Measurements from ENCODE around the gene RNF138.
A peak's percentile ranks its signal among the peaks of the same experiment; 100 is the strongest.

Gene RNF138

GRCh38 chr18:32057624-32058165, 34.0 kb upstream of the RNF138 start:
- Histone ChIP-seq H3K4me3 (ENCODE audit: low read depth in 1 of 2, low read length in 1 of 2) (no peak overlapping the region), H3K27ac (no peak overlapping the region), H3K4me1 (ENCODE audit: control insufficient read depth in 1 of 2, insufficient read depth in 1 of 2, low read depth in 1 of 2, low read length in 1 of 2) (no peaks in the 10 kb centered on the region), H3K9me3 (no peaks in the 10 kb centered on the region), H3K36me3 (no peaks in the 10 kb centered on the region), H3K27me3 (no peaks in the 10 kb centered on the region)
- no peak for TF ChIP-seq CTCF (IDR thresholded peaks at IDR 0.05)

GRCh38 chr18:32060026-32060425, 31.6 kb upstream of the RNF138 start:
- Histone ChIP-seq H3K27me3 (no peaks in the 10 kb centered on the region), H3K36me3 (no peaks in the 10 kb centered on the region), H3K27ac (no peak overlapping the region), H3K4me3 (ENCODE audit: low read depth in 1 of 2, low read length in 1 of 2) (no peak overlapping the region), H3K9me3 (no peaks in the 10 kb centered on the region), H3K4me1 (ENCODE audit: control insufficient read depth in 1 of 2, insufficient read depth in 1 of 2, low read depth in 1 of 2, low read length in 1 of 2) (no peaks in the 10 kb centered on the region)
- TF ChIP-seq CTCF (IDR thresholded peaks at IDR 0.05) = no peak

DNA sequence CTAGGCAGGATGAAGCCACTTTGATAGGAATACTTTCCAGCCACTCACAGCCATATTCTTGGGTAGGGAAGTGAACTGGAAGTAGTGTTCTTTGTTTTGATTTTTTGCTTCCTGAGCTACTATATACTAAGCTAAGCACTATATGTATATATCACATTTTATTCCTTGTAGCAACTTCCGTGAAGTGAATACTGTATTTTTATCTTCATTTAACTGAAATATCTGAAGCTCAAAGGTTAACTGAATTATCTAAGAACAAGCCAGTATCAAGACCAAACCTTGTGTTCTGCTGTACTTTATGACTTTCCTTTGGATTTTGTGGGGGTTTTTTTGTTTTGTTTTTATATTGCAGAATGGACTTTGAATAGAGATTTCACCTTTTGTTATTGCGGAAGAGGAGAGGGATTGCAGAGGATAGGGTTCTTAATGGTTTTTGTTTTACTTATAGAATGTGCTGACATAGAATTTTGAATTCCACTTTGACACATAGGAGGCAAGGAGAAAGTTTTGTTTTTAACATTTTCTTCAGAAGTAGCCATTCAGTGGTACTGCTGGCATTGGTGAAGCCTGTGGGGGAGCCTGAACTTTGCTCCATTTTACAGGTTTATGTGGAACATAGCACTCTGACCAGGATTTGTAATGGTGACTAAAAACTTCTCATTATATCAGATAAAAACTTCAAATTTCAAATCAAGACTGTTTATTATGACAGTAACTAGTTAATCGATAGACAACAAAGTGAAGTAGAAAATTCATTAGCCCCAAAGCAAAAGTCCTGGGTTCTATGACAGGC, 24.1 kb upstream of the RNF138 start:
- Histone ChIP-seq H3K36me3 (no peaks in the 10 kb centered on the region), H3K9me3 (no peaks in the 10 kb centered on the region), H3K4me3 (ENCODE audit: low read depth in 1 of 2, low read length in 1 of 2) (no peak overlapping the region), H3K4me1 (ENCODE audit: control insufficient read depth in 1 of 2, insufficient read depth in 1 of 2, low read depth in 1 of 2, low read length in 1 of 2) (no peaks in the 10 kb centered on the region), H3K27ac (no peak overlapping the region), H3K27me3 (no peaks in the 10 kb centered on the region)
- no peak for TF ChIP-seq CTCF (IDR thresholded peaks at IDR 0.05)

GRCh38 chr18:32072321-32072720, 19.4 kb upstream of the RNF138 start:
- no peaks in the 10 kb centered on the region for H3K9me3 ChIP-seq
- H3K27me3 ChIP-seq = no peaks in the 10 kb centered on the region
- TF ChIP-seq CTCF (IDR thresholded peaks at IDR 0.05) = peak; percentile 18
- no peaks in the 10 kb centered on the region for H3K4me1 ChIP-seq (ENCODE audit: control insufficient read depth in 1 of 2, insufficient read depth in 1 of 2, low read depth in 1 of 2, low read length in 1 of 2)
- no peak overlapping the region for H3K4me3 ChIP-seq (ENCODE audit: low read depth in 1 of 2, low read length in 1 of 2)
- H3K36me3 ChIP-seq = no peaks in the 10 kb centered on the region
- no peak overlapping the region for H3K27ac ChIP-seq

- Histone ChIP-seq H3K27me3 (no peaks in the 10 kb centered on the region), H3K9me3 (no peaks in the 10 kb centered on the region), H3K27ac (no peak overlapping the region), H3K4me3 (ENCODE audit: low read depth in 1 of 2, low read length in 1 of 2) (no peak overlapping the region), H3K36me3 (no peaks in the 10 kb centered on the region), H3K4me1 (ENCODE audit: control insufficient read depth in 1 of 2, insufficient read depth in 1 of 2, low read depth in 1 of 2, low read length in 1 of 2) (no peaks in the 10 kb centered on the region)
- TF ChIP-seq CTCF (IDR thresholded peaks at IDR 0.05) = no peak
Observed at GRCh38 chr18:32074206-32074605, 17.5 kb upstream of the RNF138 start.
